Measurements from ENCODE around the gene CKS2.
A peak's percentile ranks its signal among the peaks of the same experiment; 100 is the strongest.
"Not testable (repeated sequence)": the region's sequence is repeated elsewhere in the genome, so short reads cannot be mapped to it uniquely, and the experiment has no call there.

Gene CKS2

DNA sequence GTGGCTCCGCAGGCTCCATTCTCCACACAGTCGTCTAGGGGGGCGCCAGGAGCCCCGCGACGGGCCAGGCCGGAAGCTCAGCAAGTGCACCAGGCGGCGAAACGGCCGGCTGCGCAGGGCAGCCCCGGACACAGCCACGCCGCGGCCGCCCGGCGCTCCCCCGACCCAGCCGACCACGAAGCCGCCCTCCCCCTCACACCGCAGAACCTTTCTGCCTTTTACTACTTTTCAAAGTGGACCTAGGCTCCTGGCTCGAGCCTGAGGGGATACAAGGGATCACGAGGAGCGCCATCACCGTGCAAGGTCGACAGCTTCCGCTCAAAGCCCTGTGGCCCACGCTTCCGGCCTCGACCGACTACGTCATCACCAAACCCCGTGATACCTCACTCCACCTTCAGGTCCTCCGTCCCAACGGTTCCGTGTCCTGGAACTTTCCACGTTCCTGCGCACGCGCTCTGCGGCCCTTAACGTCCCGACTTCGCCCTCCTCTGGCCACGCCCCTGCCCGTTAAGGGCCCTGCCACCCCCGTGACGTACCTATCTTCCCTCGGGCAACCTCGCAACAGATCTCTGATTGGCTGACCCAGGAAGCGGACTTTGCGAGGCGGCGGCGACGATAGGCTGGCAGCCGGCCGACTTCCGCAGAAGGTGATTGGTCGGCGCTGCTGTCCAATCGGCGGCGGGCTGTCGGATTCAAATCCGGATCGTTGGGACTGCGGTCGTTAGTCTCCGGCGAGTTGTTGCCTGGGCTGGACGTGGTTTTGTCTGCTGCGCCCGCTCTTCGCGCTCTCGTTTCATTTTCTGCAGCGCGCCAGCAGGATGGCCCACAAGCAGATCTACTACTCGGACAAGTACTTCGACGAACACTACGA lies at the start of gene CKS2:
Gene CKS2, plus strand, starts transcription at position 721 of the 871 bp plus-strand sequence. Its CDS starts 98 bp downstream, at position 819.
- ATAC-seq (peak; percentile 90), DNase-seq (peak; percentile 99)

DNA sequence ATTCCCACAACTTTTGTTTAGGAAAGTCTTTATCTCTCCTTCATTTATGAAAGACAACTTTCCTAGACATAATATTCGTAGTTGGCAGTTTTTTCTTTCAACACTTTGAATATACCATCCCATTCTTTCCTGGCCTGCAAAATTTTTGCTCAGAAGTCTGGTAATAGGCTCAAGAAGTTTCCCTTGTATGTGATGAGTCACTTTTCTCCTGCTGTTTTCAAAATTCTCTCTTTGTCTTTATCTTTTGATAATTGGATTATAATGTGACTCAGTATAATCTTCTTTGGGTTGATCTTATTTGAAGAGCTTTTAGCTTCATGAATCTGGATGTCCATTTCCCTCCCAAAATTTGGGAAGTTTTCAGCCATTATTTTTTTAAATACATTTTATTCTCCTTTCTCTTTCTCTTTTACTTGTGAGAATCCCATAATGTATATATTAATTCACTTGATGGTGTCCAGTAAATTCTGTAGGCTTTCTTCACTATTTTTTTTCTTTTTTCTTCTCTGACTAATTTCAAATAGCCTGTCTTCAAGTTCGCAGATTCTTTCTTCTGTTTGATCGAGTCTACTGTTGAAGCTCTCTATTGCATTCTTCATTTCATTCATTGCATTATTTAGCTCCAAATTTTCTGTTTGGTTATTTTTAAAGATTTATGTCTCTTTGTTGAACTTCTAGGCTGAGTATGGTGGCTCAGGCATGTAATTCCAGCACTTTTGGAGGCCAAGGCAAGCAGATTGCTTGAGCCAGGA lies 37.3 kb upstream of the CKS2 start:
- DNase-seq (no peak), ATAC-seq (no peak)

DNA sequence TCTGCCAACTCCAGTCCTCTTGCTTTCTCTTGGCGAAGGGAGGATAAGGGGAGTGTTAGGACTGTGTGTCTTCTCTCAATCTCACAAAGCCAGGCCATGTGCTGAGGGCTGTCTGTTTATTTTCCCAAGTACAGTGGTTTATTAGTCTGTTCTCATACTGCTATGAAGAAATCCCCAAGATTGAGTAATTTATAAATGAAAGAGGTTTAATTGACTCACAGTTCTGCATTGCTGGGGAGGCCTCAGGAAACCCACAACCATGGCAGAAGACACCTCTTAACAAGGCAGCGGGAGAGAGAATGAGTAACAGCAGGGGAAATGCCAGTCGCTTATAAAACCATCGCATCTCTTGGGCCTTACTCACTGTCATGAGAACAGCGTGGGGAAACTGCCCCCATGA lies 36.2 kb upstream of the CKS2 start:
- ATAC-seq (peak; percentile 89), DNase-seq (peak; percentile 21)

DNA sequence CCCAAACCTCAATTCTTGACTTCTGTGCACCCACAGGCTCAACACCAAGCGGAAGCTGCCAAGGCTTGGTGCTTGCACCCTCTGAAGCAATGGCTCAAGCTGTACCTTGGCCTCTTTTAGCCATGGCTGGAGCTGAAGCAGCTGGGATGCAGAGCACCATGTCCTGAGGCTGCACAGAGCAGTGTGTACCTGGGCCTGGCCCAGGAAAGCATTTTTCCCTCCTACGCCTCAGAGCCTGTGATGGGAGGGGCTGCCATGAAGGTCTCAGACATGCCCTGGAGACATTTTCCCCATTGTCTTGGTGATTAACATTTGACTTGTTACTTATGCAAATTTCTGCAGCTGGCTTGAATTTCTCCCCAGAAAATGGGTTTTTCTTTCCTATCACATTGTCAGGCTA lies 35.0 kb upstream of the CKS2 start:
- ATAC-seq, DNase-seq: not testable (repeated sequence)

DNA sequence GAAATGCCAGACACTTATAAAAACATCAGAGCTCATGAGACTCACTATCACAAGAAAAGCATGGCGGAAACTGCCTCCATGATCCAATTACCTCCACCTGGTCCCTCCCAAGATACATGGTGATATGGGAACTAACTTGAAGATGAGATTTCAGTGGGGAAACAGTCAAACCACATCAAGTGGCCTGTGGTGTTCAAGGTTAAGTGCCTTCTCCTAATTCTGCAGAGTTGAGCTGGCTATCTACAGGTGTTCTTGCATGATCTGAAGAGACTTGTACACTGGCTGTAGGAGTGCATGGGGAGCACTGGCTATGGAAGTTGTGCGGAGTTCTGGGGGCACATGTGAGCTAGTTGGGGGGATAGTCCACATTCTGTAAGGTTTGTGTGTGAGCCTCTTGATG lies 34.0 kb upstream of the CKS2 start:
- ATAC-seq (no peak), DNase-seq (no peak)

DNA sequence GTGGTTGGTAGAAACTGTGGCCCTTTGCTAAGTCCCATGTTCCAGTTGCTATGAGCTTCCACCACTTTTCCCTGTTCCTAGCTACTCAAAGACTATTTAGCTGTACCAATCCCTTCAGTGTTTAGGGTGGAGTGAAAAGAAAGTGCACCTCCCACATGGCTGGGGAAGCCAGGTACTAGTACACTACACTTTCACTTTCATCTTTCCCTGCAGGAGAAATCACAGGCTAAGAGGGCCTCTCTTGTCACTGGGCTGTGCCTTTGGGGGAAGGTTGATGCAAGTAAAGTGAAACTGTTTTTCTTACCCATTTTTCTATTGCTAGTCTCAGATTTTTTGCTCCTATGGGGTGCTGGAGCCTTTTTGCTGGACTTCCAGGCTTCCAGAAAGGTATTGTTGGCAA lies 33.5 kb upstream of the CKS2 start:
- DNase-seq, result no peak
- ATAC-seq, result no peak

DNA sequence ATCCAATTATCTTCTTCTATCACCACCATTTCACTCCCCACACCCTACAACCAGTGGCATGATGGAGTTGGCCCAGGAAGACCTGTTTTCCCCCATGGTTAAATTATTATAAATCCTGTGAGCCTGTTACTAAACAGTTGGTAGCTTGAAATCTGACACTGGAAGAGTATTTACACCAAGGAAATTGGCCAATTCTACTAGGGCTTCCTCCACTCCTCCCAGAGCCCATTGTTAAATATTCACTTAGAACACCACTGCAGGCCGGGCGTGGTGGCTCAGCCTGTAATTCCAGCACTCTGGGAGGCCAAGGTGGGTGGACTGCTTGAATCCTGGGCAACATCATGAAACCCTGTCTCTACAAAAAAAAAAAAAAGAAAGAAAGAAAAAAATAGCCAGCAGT lies 32.4 kb upstream of the CKS2 start:
- ATAC-seq (no peak), DNase-seq (no peak)

DNA sequence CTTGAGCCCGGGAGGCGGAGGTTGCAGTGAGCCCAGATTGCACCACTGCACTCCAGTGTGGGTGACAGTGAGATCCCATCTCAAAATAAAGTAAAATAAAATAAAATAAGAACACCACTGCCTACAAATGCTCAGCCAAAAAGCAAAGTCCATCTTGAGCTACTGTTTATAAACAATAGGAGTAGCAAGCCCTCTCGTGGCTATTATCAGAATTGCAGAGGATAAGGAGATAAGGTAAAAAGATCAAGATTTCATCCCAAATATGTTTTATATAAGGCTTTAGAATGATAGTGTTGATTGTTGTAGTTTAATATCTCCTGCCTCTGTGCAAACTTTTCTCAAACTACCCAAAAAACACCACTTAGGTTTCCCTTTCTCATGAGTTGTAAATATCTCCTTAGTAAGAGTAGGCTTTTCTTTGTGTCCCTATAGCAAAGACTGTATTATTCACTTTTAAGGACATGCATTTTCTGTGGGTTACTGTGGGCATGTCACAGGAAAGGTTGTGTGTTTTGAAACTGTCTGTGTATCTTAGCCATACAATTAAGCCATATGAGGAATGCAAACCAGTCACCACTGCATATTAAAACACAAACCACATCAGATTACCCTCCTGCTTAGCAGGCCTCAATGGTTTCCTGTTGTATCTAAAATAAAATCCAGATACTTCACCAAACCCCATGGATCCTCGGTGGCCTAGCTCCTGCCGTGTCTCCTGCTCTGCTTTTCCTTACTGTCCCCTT lies 31.8 kb upstream of the CKS2 start:
- ATAC-seq (peak; percentile 56), DNase-seq (peak; percentile 19)

DNA sequence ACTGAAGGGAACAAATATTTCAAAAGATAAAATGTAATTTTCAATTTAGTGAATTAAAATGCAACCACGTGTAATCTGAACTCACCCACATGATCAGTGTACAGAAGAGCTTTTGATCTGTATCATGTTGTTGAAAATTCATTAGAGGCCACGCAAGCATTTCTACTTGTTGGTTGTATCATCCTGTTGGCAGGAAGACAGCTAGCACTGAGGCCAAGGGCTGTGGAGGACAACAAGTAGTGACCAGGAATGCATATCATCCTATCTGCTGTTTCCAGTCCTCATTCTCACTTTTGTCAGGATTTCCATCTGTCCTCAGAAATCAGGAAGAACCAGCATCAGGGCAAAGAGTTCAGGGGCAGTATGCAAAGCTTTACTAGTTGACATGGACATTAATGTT lies 29.9 kb upstream of the CKS2 start:
- no peak for ATAC-seq
- no peak for DNase-seq

DNA sequence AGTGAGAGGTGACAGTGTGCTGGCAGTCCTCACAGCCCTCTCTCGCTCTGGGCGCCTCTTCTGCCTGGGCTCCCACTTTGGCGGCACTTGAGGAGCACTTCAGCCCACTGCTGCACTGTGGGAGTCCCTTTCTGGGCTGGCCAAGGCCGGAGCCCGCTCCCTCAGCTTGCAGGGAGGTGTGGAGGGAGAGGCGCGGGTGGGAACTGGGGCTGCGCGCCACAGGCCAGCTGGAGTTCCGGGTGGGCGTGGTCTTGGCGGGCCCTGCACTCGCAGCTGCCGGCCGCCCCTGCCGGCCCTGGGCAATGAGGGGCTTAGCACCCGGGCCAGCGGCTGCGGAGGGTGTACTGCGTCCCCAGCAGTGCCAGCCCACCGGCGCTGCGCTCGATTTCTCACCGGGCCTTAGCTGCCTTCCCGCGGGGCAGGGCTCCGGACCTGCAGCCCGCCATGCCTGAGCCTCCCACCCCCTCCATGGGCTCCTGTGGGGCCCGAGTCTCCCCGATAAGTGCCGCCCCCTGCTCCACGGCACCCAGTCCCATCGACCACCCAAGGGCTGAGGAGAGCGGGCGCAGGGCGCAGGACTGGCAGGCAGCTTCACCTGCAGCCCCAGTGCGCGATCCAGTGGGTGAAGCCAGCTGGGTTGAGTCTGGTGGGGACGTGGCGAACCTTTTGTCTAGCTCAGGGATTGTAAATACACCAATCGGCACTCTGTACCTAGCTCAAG lies 28.6 kb upstream of the CKS2 start:
- not testable (repeated sequence) for ATAC-seq, DNase-seq

DNA sequence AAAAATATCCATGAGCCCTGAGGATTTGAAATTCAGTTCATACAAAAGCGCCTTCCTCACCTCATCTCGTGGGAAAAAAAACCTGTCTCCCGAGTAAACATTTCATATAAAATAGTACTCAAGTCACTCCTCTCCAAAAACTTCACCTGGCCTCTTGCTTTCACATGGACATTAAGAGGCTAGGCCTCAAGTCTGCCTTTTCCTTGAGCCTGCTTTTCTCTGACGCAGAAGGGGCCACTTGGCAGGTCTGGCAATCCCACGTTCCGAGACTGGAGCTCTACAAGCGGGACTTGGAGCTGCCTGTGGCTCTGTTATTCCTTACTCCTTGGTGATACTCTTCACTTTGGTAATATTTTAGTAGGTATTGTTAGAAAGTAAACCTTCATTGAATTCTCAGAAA lies 26.9 kb upstream of the CKS2 start:
- DNase-seq, result no peak
- ATAC-seq, result no peak

DNA sequence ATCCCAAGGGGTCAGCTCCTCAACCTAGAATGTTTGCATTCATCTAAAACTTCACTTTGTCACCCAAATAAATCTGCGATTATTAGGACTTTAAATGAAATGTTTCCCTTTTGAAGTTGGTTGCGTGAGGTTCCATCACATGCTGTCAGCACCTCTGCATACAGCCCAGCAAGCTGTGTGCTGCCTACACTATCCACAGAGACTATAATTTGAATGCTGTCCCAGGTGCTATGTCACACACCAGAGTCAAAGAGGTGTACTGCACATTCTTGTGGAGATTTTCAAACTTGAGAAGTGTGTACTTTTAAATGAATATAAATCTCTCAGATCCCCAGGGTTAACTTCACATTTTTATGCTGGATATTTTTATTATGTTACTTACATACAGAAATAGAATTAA lies 19.3 kb upstream of the CKS2 start:
- ATAC-seq (no peak), DNase-seq (no peak)

DNA sequence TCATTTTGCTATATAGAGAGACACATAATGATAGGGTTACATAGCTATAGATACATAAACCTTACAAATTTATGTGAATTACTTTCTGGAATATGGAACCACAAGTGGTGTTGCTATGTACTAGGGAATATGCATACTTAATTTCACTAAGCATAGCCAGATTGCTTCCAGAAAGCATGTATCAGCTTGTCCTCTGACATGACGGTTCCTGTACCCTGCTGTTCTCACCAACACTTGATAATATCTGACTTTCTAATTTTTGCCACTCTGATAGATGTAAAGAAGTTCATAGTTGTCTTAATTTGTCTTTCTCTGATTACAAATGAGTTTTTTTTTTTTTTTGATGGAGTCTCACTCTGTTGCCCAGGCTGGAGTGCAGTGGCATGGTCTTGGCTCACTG lies 18.0 kb upstream of the CKS2 start:
- ATAC-seq, result no peak
- no peak for DNase-seq

DNA sequence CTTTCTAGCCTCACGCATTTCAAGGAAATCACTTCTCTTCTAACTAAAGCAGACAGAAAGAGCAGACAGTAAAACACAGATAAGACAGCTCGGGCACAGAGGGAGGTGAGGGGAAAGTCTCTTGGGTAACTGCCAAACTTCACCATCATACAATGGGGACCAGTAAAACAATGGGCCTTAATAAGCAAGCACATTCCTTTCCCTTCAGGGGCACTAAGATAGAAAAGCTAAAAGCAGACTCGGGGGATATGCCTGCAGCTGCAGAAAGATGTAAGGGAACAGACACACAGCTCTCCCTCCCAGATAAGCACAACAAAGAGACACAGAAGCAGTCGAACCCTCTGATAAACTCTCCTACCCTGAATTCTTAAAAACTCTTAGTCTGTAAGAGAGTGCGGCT lies 15.6 kb upstream of the CKS2 start:
- DNase-seq, result no peak

DNA sequence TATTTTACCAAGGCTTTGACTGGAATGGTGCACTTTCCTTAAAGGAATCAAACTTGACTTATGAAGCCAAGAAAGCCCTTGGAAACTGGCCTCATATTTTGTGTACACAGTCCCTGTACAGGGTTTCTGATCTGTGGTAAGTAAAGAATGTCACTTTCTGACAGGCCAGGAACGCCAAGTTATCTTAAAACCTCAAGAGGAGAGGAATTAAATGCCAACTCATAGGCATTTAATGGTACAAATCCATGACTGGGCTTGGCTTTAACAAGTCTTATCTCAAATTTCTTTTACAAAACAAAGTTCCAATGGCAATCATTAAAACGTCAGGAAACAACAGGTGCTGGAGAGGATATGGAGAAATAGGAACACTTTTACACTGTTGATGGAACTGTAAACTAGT lies 9.0 kb upstream of the CKS2 start:
- not testable (repeated sequence) for ATAC-seq, DNase-seq

More for the DNA sequence above, 15.6 kb upstream of the CKS2 start:
- ATAC-seq, result no peak

DNA sequence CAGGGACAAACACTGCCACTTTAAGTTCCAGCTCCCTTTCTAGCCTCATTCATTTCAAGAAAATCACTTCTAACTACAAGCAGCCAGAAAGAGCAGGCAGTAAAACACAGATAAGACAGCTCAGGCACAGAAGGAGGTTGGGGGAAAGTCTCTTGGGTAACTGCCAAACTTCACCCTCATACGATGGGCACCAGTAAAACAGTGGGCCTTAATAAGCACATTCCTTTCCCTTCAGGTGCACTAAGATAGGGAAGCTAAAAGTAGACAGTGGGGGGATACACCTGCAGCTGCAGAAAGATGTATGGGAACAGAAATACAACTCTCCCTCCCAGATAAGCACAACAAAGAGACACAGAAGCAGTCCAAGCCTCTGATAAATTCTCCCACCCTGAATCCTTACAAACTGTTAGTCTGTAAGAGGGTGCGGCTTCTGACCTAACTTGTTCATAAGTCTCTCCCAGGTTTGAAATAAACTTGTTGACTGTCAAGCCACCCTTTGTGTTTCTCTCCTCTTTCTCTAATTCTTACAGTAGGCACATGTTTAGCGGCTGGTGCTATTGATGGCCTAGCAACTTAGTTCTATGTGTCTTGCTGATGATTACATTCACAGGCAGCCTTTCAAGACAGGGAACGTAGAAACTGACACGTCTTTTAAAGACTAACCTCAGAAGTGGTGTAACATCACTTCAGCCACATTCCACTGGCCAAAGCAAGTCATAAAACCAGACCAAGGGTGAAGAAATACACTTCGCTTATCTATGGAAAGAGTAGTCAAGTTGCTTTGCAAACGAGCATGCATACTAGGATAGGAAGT lies 6.8 kb upstream of the CKS2 start:
- DNase-seq (no peak), ATAC-seq (no peak)

DNA sequence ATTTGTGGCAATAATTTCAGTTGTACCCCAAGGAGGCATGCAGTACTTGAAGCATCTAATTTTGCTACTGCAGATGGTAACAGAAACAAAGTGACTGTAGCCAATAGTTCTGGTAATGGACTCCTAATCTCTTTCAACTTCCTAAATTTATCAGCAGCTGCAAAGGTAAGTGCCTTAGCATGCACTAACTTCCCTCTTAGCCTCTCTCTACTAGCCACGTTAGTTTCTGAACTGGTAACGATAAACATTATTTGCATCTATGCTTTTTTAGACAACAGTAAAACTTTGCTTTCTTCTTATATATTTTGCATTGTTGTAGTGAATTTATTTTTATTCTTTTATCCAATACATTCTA lies 6.2 kb upstream of the CKS2 start:
- ATAC-seq, result no peak
- no peak for DNase-seq

DNA sequence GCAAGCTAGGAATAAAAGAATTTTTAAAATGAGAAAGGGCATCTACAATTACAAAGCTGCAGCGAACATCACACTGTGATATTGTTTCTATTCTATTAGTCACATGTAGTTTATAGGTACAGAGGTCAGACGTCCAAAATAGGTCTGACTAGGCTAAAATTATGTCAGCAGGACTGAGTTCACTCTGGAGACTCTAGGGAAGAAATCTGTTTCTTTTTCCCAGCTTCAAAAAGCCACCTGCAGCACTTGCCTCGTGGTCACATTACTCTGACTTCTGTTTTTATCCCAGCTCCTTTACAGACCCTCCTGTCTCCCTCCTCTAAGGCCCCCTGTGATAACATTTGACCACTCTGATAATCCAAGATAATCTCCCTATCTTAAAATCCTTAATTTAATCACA lies 5.1 kb upstream of the CKS2 start:
- DNase-seq, result no peak
- ATAC-seq, result no peak

DNA sequence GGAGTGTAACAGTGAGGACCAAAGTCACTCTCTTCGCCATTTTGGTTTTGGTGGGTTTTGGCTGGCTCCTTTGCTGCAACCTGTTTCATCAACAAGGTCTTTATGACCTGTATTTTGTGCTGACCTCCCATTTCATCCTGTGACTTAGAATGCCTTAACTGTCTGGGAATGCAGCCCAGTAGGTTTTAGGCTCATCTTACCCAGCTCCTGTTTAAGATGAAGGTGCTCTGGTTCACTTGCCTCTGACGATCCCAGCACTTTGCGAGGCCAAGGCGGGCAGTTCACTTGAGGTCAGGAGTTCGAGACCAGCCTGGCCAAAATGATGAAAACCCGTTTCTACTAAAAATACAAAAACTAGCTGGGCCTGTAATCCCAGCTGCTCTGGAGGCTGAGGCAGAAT lies 1.8 kb upstream of the CKS2 start:
- ATAC-seq, result no peak

DNA sequence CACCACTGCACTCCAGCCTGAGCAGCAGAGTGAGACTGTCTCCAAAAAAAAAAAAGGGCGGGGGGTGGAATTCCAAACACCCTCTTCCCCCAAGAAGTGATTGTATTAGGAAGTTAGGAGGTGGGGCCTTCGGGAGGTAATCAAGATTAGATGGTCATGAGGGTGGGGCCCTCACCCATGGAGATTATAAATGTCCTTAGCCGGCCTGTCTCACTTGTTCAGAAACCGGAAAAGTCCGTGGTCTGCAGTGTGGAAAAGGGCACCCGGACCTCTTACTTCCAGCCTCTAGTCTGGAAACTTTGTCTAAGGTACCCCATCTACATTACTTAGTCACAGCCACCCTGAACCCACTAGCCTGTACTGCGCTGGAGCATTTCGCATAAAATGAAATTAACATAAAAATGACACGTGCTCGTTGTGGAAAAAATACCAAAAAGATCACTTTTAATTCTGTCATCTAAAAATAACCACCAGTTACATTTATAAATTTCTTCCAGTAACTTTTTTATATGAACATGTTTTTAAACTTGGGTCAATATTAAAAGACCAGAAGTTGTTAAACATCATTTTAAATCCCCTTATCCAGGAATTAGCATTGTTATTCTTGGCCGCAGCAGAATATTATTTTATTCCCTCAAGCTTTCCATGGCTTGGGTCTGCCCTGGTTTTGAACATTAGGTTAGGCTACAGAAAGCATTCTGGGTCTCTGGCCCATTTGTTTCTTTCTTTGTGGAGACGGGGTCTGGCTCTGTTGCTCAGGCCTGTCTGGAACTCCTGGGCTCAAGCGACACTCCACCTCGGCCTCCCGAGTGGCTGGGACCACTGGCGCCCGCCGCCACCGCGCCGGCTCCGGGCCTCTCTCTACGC lies 1.2 kb upstream of the CKS2 start:
- DNase-seq, result peak; percentile 13
- ATAC-seq, result no peak

More for the DNA sequence above, 1.8 kb upstream of the CKS2 start:
- no peak for DNase-seq

Data from stimulated activated naive CD8-positive, alpha-beta T cell treated with anti-CD3 and anti-CD28 coated beads, Interleukin-15, Interleukin-2, amounts not matched to agents 100 U/mL and 50 U/mL, for 24 hours (primary cell).